Inferior parietal cortex (tissue), 1 donor: ENCODE data around the gene ACTRT2.

Source experiments
- DNase-seq: peaks from one replicate; pipeline ENCODE4 v3.0.0-alpha.2; 2016; ENCODE audit errors: extremely low spot score

The ACTRT2 gene

GRCh38 chr1:3052501-3052900, 31.2 kb downstream of the ACTRT2 start:
- DNase-seq = no peak

GRCh38 chr1:3053366-3053980, 32.2 kb downstream of the ACTRT2 start:
- DNase-seq = no peak

DNA sequence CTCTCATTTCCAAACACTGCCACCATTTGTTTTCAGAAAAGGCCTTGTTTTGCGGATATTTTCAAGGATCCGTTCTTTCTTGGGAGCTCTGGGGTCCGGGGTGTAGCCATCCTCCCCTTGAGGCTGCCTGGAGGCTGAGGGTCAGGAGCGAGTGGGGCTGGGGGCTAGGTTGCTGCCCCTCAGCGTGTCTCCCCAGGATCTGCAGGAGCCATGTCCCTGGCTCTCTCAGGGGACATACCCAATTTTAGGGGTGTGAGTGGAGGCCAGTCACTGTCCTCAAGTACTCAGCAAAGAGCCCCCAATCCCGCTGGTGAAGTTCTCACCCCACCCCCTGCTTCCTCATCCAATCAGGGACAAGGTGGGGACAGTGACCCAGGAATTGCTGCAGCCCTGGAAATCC, 32.7 kb downstream of the ACTRT2 start:
- DNase-seq = no peak

DNA sequence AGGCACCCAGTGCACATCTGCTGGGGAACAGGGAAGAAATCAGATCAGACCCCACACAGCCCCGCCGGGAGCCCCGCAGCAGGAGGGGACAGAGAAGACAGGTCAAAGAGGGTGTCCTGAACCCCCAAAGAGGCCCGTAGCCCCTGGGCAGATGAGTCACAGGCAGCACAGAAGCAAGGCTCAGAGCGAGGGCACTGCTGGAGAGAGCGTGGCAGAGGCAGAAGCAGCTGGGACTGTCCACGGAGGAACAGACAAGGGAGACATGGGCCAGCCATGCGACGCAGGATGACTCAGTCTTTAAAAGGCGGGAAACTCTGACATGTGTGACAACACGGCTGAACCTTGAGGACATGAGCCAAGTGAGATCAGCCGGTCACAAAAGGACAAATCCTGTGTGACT, 33.2 kb downstream of the ACTRT2 start:
- DNase-seq = no peak

DNA sequence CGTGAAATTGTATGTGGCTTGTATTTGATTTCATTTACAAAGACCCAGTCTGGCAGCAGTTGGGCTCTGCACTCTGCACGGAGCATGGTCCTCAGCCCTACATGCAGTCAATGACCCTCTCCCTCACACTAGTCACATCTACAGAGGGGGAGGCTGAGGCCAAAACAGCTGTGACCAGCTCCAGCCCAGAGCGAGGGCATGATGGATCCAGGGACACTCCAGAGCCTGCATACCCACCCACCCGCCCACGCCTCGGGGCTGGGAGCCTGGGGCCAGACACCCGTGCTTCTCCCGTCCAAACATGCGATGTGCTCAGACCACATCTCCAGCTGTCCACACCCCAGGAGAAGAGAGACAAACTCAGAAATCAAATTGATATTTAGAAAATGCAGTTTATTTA, 33.8 kb downstream of the ACTRT2 start:
- DNase-seq = no peak

GRCh38 chr1:3056641-3057040, 35.4 kb downstream of the ACTRT2 start:
- DNase-seq = no peak

- no peak for DNase-seq
Observed at GRCh38 chr1:3058263-3059030, 37.2 kb downstream of the ACTRT2 start.

DNA sequence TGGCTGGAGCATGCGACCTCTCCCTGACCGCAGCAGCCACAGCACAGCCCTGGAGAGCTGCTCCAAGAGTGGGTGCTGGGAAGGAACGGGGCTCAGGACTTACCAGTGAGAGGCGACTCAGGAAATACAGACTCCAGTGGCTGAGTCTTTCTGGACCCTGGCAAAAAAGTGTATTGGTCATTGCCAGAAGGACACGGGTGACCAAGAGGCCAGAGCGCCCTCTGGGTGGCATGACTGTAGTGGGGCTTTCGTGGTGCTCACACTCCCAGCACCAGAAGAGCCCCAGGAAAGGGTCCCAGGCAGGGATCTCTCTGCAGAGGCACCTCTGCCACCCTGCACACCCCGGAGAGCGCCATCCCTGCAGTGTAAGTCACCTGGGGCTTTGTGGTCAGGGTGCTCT, 38.9 kb downstream of the ACTRT2 start:
- DNase-seq = no peak

DNA sequence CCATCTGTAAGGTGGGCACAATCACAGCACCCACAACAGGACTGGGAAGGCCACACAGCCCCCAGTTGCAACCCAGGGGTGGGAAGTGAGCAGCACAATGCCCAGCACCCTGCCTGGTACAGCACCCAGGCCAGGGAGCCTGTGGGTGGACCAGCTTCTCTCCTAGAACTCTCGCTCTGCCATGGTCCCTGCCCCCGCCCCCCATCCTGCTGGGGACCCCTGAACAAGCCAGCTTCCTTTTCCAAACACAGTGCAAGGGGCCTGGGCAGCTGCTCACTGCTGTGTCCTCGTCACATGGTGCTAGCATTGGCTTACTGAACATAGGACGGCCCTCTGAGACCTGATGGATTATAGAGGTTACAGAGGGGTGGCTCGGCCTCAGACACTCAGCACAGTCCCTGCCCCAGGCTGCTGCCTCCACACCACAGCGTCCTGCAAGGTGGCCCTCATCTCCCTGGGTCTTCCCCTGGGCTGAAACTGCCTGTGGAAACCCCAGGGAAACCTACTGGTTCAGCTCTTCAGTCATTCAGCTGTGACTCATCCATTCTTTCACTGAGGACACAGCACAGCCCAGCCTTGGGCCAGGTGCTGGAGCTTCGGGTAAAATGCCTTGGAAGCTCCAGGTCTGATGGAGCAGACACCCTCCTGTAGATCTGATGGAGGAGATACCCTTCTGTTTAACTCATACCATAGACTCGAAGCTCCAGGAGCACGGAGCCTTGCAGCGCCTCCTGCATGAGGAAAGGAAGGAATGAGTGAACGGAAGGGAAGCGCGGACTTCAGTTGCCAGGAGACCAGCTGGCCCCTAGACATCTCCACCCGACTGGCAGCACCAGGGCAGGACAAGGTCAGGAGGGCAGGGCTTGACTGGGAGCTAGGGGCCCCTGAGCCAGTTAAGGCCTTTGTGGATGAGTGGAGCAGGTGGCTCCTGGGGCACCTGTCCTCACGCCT, 39.6 kb downstream of the ACTRT2 start:
- DNase-seq = no peak

DNA sequence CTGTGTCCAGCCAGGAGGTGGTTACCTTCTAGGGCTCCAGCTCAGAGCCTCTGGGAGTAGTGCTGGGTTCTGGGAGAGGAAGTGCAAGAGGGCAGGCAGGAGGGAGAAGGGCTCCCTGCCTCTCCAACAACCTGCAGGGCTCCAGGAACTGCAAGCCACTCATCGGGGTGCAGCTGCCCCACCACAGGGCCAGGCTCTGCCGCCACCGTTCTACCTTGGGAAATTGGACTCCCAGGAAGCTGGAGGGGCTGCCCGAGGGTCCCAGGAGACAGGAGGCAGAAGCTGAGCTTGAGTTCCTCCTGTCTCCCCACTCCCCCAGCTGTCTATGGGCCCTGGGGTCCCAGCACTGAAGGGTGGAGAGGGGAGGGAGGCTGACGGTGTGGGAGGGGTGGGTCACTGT, 40.3 kb downstream of the ACTRT2 start:
- no peak for DNase-seq

DNA sequence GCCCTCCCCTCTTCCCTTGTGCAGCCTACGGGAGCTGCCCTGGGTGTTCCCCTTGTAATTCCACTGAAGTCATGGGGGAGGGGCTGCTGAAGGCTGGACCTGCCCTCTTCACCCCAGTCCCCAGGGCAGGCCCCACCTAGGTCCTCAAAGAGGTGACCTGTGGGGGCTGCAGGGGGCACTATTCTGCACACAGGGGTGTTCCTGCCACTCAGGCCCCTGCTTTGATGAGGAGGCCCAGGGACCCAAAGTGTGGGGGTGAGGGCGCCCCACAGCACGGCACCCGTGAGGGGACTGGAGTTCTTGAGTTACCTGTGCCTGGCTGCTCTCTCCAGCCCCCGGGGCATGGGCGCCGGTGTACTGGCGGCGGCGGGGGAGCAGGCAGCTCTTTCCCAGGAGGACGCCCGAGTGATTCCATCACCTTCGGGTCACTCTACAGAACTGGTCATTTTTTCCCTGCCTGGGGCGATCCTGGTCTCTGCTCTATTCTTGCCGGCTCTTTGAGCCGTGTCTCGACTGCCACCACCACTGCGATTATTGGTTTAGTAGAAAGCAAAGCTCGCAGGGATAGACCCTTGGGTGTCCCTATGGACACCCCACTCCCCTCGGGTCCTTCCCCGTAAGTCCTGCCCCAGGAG, 40.8 kb downstream of the ACTRT2 start:
- DNase-seq = no peak

GRCh38 chr1:3062616-3063378, 41.5 kb downstream of the ACTRT2 start:
- no peak for DNase-seq

GRCh38 chr1:3063379-3064295, 42.4 kb downstream of the ACTRT2 start:
- DNase-seq = no peak

- no peak for DNase-seq
Observed at GRCh38 chr1:3064296-3064850, 43.1 kb downstream of the ACTRT2 start.

DNA sequence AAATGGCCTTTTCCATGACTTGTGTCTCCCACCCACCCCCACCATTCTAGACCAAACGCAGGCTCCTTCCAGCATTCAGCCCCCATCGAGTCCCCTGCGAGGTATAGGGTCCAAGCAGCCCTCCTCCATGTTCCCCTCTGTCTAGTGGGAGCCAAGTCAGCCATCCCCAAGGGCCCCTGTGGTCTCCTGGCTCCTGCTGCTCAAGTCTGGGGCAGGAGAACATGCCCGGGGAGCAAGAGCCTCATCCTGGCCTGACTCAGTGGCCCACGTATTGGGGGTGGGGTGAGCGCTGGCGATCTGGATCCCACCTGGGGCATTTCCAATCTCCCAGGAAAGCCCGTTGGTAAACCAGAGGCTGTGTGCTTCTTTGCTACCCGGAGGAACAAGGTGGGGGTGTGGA, 43.6 kb downstream of the ACTRT2 start:
- no peak for DNase-seq

- DNase-seq = no peak
Observed at GRCh38 chr1:3065396-3065795, 44.1 kb downstream of the ACTRT2 start.

DNA sequence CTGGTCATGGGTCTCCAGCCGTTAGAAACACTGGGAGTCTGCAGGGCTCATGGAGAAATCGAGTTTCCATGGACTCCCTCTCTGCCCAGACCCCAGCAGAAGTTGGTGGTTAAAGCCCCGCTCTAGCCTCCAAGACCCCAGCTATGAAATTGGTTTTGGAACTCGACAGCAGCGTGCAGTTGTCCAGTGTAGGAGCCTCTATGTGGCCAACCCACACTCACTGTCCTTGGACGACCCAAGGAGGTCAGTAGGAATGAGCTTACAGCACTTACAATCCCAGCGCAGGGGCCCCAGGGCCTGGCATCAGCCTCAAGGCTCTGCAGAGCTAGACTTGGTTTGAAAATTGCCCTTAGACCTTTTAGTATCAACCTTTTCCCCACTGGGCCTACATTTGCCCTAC, 44.5 kb downstream of the ACTRT2 start:
- DNase-seq = no peak

DNA sequence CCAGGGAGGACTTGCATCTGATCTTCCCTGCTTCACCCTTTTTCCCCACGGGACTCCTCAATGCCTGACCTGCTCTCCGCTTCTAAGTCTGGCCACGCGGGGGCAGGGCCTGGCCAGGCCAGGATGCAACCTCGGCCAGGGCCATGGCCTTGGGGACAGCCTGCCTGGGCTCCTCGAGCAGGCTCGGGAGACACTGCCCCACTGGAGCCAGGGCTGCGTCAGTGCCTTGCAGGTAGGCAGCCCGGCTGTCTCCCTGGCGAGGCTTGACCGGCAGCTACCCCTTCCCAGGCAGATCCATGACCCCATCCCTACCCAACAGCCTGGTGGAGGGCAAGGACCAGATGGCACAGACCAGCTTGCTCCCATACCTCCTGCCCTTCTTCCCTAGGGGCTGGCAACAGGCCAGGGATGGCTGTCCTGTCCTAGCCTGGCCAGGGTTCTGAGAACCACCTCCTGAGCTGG, 45.0 kb downstream of the ACTRT2 start:
- DNase-seq = no peak

GRCh38 chr1:3066826-3067225, 45.6 kb downstream of the ACTRT2 start:
- DNase-seq = no peak

DNA sequence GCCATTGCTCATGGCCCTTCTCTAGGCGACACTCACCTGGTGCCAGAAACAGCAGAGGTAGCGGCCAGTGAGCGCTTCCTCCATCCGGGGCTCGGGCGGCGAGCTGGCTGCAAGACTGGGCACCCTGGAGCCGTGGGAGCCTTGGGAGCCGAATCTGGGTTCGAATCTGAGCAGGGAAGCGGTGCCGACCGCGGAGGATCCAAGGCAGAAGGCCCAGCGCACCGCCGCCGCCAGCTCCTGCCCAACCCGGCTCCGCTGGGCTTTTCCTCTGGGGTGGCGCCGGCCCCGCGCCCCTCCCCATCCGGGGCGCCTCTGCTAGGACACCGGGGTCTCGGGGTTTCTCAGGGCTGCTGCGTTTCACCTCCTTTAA, 46.0 kb downstream of the ACTRT2 start:
- DNase-seq = no peak
